Hepatocyte (in vitro differentiated cells): ENCODE measurements around the gene ZDHHC1. TPM values are rescaled to one million over a fixed set of nuclear protein-coding genes. Genes with fewer than 3 reads are reported as not detected.

Experiments
- DNase-seq: peaks from one replicate; pipeline ENCODE4 v3.0.0-alpha.2; 2016; ENCODE audit warnings: low spot score
- H2AFZ ChIP-seq: fragments of 200-600 bp; sonication (generic); 2 replicates; pipeline ENCODE4 v1.6.0; 2016; ENCODE audit warnings: antibody characterized with exemption, mild to moderate bottlenecking
- H3K27ac ChIP-seq: fragments of 200-600 bp; sonication (generic); 2 replicates; pipeline ENCODE4 v1.5.1; 2016; ENCODE audit warnings: mild to moderate bottlenecking
- H3K27me3 ChIP-seq: fragments of 200-600 bp; sonication (generic); 2 replicates; pipeline ENCODE4 v1.6.1; 2016
- H3K36me3 ChIP-seq: fragments of 200-600 bp; sonication (generic); replicated peaks from 2 replicates; pipeline ENCODE4 v1.5.1; 2016; ENCODE audit warnings: low read depth; ENCODE audit not compliant: insufficient read depth
- H3K4me1 ChIP-seq: fragments of 200-600 bp; sonication (generic); 2 replicates; pipeline ENCODE4 v1.5.1; 2016; ENCODE audit warnings: mild to moderate bottlenecking, moderate library complexity; ENCODE audit not compliant: insufficient read depth
- H3K4me2 ChIP-seq: fragments of 200-600 bp; sonication (generic); 2 replicates; pipeline ENCODE4 v1.6.0; 2016
- H3K4me3 ChIP-seq: fragments of 200-600 bp; sonication (generic); 2 replicates; pipeline ENCODE4 v1.5.1; 2016; ENCODE audit warnings: mild to moderate bottlenecking
- H3K79me2 ChIP-seq: fragments of 200-600 bp; sonication (generic); 2 replicates; pipeline ENCODE4 v1.6.0; 2017; ENCODE audit warnings: mild to moderate bottlenecking
- H3K9me2 ChIP-seq: fragments of 200-600 bp; sonication (generic); replicated peaks from 2 replicates; pipeline ENCODE4 v1.6.0; 2017; ENCODE audit warnings: mild to moderate bottlenecking; ENCODE audit not compliant: insufficient read depth
- H3K9me3 ChIP-seq: fragments of 200-600 bp; sonication (generic); 2 replicates; pipeline ENCODE4 v1.5.1; 2016; ENCODE audit warnings: low read depth, mild to moderate bottlenecking
- H4K20me1 ChIP-seq: fragments of 200-600 bp; sonication (generic); 2 replicates; pipeline ENCODE4 v1.6.0; 2016; ENCODE audit warnings: mild to moderate bottlenecking; ENCODE audit not compliant: insufficient read depth, poor library complexity, severe bottlenecking
- CTCF ChIP-seq: fragments of 200-600 bp; sonication (generic); IDR thresholded peaks from 2 replicates; pipeline ENCODE4 v1.5.1; 2016; ENCODE audit warnings: antibody characterized with exemption, mild to moderate bottlenecking; ENCODE audit not compliant: poor library complexity
- EZH2 ChIP-seq: fragments of 200-600 bp; sonication (generic); IDR thresholded peaks from 2 replicates; pipeline ENCODE4 v1.6.1; 2016; ENCODE audit warnings: antibody characterized with exemption, mild to moderate bottlenecking, borderline replicate concordance
- EZH2phosphoT487 ChIP-seq: fragments of 200-600 bp; sonication (generic); IDR thresholded peaks from one replicate; pipeline ENCODE4 v1.6.1; 2018; ENCODE audit warnings: antibody characterized with exemption, mild to moderate bottlenecking, low read depth, moderate library complexity; ENCODE audit not compliant: unreplicated experiment, severe bottlenecking
- WGBS: methylation state at CpG from one replicate; pipeline ENCODE4 v1.1.6; 2016; ENCODE audit warnings: low lambda C conversion rate; ENCODE audit errors: missing lambda C conversion rate; 5-methylcytosine and 5-hydroxymethylcytosine counted together
- polyA plus RNA-seq: library from polyadenylated mRNA; unstranded; fragments of >200 nt; fragmentation: Nextera tagmentation; extraction: Ambion mirVana; gene quantifications from 2 replicates; pipeline ENCODE4 v1.2.1, GENCODE V29; 2016
- total RNA-seq: library from RNA; depleted of rRNA; stranded (reverse); fragments of >200 nt; gene quantifications from 2 replicates; pipeline ENCODE4 v1.2.3, GENCODE V29; 2014

ZDHHC1 gene
- total and polyA plus RNA-seq, 2 experiments from 2014 or later, result 5.9 to 10.6 TPM

GRCh38 chr16:67428146-67428731, 12.0 kb upstream of the ZDHHC1 start:
- Histone ChIP-seq H3K27me3 (peaks cover 27% of the 10 kb centered on the region), H4K20me1 (no peaks in the 10 kb centered on the region), H3K9me3 (no peaks in the 10 kb centered on the region), H3K27ac (no peak overlapping the region), H3K36me3 (no peaks in the 10 kb centered on the region), H3K79me2 (no peaks in the 10 kb centered on the region), H2AFZ (no peak overlapping the region), H3K9me2 (no peaks in the 10 kb centered on the region), H3K4me2 (no peak overlapping the region), H3K4me1 (peaks cover 24% of the 10 kb centered on the region), H3K4me3 (no peak overlapping the region)
- WGBS, result 34% methylated on average over 11 of the region's 11 CpGs
- DNase-seq, result peak; percentile 87
- TF ChIP-seq EZH2phosphoT487 (no peak), EZH2 (no peak), CTCF (peak; percentile 77)

- H3K4me1 ChIP-seq, result peaks cover 24% of the 10 kb centered on the region
- H3K4me3 ChIP-seq, result no peak overlapping the region
- H3K27ac ChIP-seq, result no peak overlapping the region
- H4K20me1 ChIP-seq, result no peaks in the 10 kb centered on the region
- no peak for DNase-seq
- no peaks in the 10 kb centered on the region for H3K9me2 ChIP-seq
- no peaks in the 10 kb centered on the region for H3K9me3 ChIP-seq
- no peak for TF ChIP-seq EZH2
- no peak for TF ChIP-seq EZH2phosphoT487
- TF ChIP-seq CTCF, result no peak
- no peak overlapping the region for H2AFZ ChIP-seq
- no peak overlapping the region for H3K4me2 ChIP-seq
- H3K36me3 ChIP-seq, result no peaks in the 10 kb centered on the region
- peaks cover 26% of the 10 kb centered on the region for H3K27me3 ChIP-seq
- 92% methylated on average over 7 of the region's 7 CpGs for WGBS
- H3K79me2 ChIP-seq, result no peaks in the 10 kb centered on the region
These were observed 10.7 kb upstream of the ZDHHC1 start for GRCh38 chr16:67426950-67427349.

GRCh38 chr16:67426022-67426421, 9.7 kb upstream of the ZDHHC1 start:
- Histone ChIP-seq H3K4me2 (no peak overlapping the region), H3K36me3 (no peaks in the 10 kb centered on the region), H2AFZ (no peak overlapping the region), H3K9me2 (no peaks in the 10 kb centered on the region), H4K20me1 (no peaks in the 10 kb centered on the region), H3K27ac (no peak overlapping the region), H3K9me3 (no peaks in the 10 kb centered on the region), H3K4me3 (no peak overlapping the region), H3K27me3 (peaks cover 23% of the 10 kb centered on the region), H3K4me1 (peaks cover 19% of the 10 kb centered on the region), H3K79me2 (no peaks in the 10 kb centered on the region)
- DNase-seq, result no peak
- TF ChIP-seq EZH2 (no peak), EZH2phosphoT487 (no peak), CTCF (no peak)
- 88% methylated on average over 7 of the region's 7 CpGs for WGBS

GRCh38 chr16:67425580-67425979, 9.3 kb upstream of the ZDHHC1 start:
- no peak overlapping the region for H2AFZ ChIP-seq
- WGBS, result 51% methylated on average over 4 of the region's 4 CpGs
- H3K79me2 ChIP-seq, result no peaks in the 10 kb centered on the region
- TF ChIP-seq EZH2phosphoT487 (no peak), EZH2 (no peak), CTCF (no peak)
- H3K9me2 ChIP-seq, result no peaks in the 10 kb centered on the region
- no peaks in the 10 kb centered on the region for H4K20me1 ChIP-seq
- H3K9me3 ChIP-seq, result no peaks in the 10 kb centered on the region
- no peak overlapping the region for H3K4me3 ChIP-seq
- no peaks in the 10 kb centered on the region for H3K36me3 ChIP-seq
- no peak overlapping the region for H3K27ac ChIP-seq
- no peak overlapping the region for H3K4me2 ChIP-seq
- no peak for DNase-seq
- H3K4me1 ChIP-seq, result peaks cover 16% of the 10 kb centered on the region
- peaks cover 22% of the 10 kb centered on the region for H3K27me3 ChIP-seq
